Measurements from ENCODE around the gene TROAP.
"Not testable (repeated sequence)": the region's sequence is repeated elsewhere in the genome, so short reads cannot be mapped to it uniquely, and the experiment has no call there.

TROAP gene

GRCh38 chr12:49369411-49370145 is 46.5 kb downstream of the TROAP start:
- DNase-seq = no peak

- no peak for DNase-seq
Measured at GRCh38 chr12:49370539-49370938, 47.5 kb downstream of the TROAP start.

GRCh38 chr12:49375406-49375805 is 52.4 kb downstream of the TROAP start:
- no peak for DNase-seq

GRCh38 chr12:49377386-49377785 is 54.3 kb downstream of the TROAP start:
- DNase-seq = no peak

- not testable (repeated sequence) for DNase-seq
Measured at GRCh38 chr12:49380184-49380583, 57.1 kb downstream of the TROAP start.

Measured in GF-D8 (cell line).